Gastrocnemius medialis (tissue), 4 donors: Measurements from ENCODE around the gene AGAP5. TPM values are rescaled to one million over a fixed set of nuclear protein-coding genes. Genes with fewer than 3 reads are reported as not detected.

Experiments used
- ATAC-seq, 2 donors: fragments of 150-250 bp; one replicate each; pipeline ENCODE4 v1.9.1; 2016
- DNase-seq, 2 donors: peaks; one replicate each; pipeline ENCODE4 v3.0.0-alpha.2; 2019
- H3K27ac ChIP-seq, 4 donors: fragments of 200-600 bp; sonication (generic); 1 replicate in 1 of 4; 2 replicates in 3 of 4; pipeline ENCODE4 v1.5.1; 2016 to 2018; ENCODE audit warnings: mild to moderate bottlenecking in 2 of 4, moderate library complexity in 1 of 4
- H3K27me3 ChIP-seq, 3 donors: fragments of 200-600 bp; sonication (generic) in 2 of 3; 1 replicate in 1 of 3; 2 replicates in 2 of 3; pipeline versions ENCODE4 v1.5.1 to v1.6.0; 2016 to 2019; ENCODE audit warnings: mild to moderate bottlenecking in 1 of 3, moderate library complexity in 1 of 3
- H3K36me3 ChIP-seq, 2 donors: fragments of 200-600 bp; sonication (generic) in 1 of 2; one replicate each; pipeline ENCODE4 v1.5.1; 2017 to 2018
- H3K4me1 ChIP-seq, 2 donors: fragments of 200-600 bp; sonication (generic) in 1 of 2; one replicate each; pipeline ENCODE4 v1.5.1; 2016 to 2017; ENCODE audit warnings: mild to moderate bottlenecking in 2 of 2
- H3K4me3 ChIP-seq, 4 donors: fragments of 200-600 bp; sonication (generic) in 3 of 4; 1 replicate in 1 of 4; 2 replicates in 3 of 4; pipeline ENCODE4 v1.5.1; 2016 to 2019; ENCODE audit warnings: mild to moderate bottlenecking in 2 of 4
- H3K9me3 ChIP-seq, 3 donors: fragments of 200-600 bp; sonication (generic) in 2 of 3; 1 replicate in 1 of 3; 2 replicates in 2 of 3; pipeline ENCODE4 v1.5.1; 2016 to 2019
- POLR2A ChIP-seq, 2 donors: fragments of 450-650 bp; IDR thresholded peaks; one replicate each; pipeline ENCODE4 v1.6.1; 2017; ENCODE audit warnings: antibody characterized with exemption in 2 of 2, mild to moderate bottlenecking in 2 of 2, moderate library complexity in 2 of 2
- in situ Hi-C, 4 donors: fragments of 200-750 bp; cut with MboI; loops; one replicate each; pipeline versions ENCODE4 v1.15.0 to v1.8.0; 2017; ENCODE audit warnings: low sequenced_read_pairs in 4 of 4
- intact Hi-C: fragments of 100-400 bp; cut with DNase I; formaldehyde crosslinking; loops from one replicate; pipeline ENCODE4 v1.15.1; 2023; ENCODE audit warnings: low total_unique reads
- total RNA-seq, 4 donors: library from RNA; depleted of rRNA; stranded (reverse); fragments of >200 nt; gene quantifications; one replicate each; pipeline versions ENCODE4 v1.1.0 to v1.2.3, GENCODE V29; 2016
- TF ChIP-seq, protein P1 (sequence below), 5 experiments: fragments of 450-650 bp in 3 of 5; fragments of 200-600 bp in 2 of 5; sonication (generic) in 2 of 5; IDR thresholded peaks in 4 of 5; conservative IDR thresholded peaks in 1 of 5; 1 replicate in 4 of 5; 2 replicates in 1 of 5; pipeline ENCODE4 v1.5.1; 2016 to 2019; ENCODE audit warnings: antibody characterized with exemption in 5 of 5, mild to moderate bottlenecking in 3 of 5, moderate library complexity in 3 of 5

AGAP5 gene
- total RNA-seq, 4 donors from 2014 or later: 1.6 to 4.1 (median 3.1) TPM

DNA sequence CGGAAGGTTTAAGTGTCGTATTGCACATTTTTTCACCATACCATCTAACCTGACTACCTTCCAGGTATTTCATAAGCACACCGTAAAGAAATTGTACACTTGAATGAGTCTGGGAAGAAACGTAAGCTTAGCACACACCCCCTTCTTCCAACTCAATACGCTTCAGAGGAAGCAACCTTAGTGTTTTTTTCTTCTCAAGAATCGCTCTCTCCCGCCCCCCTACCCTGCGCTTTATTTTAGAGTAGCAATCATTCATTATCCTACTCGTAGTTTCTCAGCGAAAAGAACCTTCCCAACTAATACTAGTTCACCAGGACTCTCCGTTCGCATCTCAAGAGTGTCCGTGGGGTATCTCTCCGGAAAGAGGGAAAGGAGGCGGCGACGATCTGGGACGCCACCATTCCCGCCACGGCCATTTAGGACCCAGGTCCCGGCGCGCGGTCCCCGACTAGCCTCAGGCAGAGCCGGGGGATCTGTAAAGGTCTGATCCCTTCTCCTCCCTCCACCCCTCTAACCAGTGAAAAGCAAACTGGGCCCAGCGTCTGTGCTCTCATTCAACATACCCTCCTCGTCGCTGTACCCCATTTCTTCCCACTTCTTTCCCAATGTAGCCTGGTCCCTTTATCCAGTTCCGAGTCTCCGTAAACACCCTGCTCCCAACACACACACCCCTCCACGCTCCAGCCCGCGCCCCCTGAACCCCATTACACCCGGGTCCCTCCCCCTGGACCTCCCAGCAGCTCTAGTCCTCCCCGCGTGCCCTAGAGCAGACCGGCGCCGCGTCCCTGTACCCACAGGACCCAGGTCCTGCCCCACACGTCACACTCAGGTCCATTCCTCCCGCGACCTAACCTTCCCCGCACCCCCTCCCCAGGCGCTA, 72.7 kb downstream of the AGAP5 start:
- Histone ChIP-seq H3K36me3 (no peaks in the 10 kb centered on the region), H3K4me1 (peaks cover 14 to 17% of the 10 kb centered on the region in 2 donors), H3K9me3 (no peaks in the 10 kb centered on the region), H3K4me3 (peak overlapping the region; percentile 61 to 98 (median 90)), H3K27ac (peak overlapping the region; percentile 79 to 96 (median 83)), H3K27me3 (no peaks in the 10 kb centered on the region)
- TF ChIP-seq, protein P1, sequence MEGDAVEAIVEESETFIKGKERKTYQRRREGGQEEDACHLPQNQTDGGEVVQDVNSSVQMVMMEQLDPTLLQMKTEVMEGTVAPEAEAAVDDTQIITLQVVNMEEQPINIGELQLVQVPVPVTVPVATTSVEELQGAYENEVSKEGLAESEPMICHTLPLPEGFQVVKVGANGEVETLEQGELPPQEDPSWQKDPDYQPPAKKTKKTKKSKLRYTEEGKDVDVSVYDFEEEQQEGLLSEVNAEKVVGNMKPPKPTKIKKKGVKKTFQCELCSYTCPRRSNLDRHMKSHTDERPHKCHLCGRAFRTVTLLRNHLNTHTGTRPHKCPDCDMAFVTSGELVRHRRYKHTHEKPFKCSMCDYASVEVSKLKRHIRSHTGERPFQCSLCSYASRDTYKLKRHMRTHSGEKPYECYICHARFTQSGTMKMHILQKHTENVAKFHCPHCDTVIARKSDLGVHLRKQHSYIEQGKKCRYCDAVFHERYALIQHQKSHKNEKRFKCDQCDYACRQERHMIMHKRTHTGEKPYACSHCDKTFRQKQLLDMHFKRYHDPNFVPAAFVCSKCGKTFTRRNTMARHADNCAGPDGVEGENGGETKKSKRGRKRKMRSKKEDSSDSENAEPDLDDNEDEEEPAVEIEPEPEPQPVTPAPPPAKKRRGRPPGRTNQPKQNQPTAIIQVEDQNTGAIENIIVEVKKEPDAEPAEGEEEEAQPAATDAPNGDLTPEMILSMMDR (IDR thresholded peaks at IDR 0.05 in 4 of 5, conservative IDR thresholded peaks at IDR 0.05 in 1 of 5): no peak
- no peak for TF ChIP-seq POLR2A (IDR thresholded peaks at IDR 0.05)
- ATAC-seq (peak; percentile 47 to 51), DNase-seq (no peak)
- intact Hi-C loops: loop anchor here (2.0 kb wide), 1 partner anchor 38 kb away; no protein-coding TSS in a partner anchor
- in situ Hi-C loops: loop anchor here in 1 of 4 donors (25.0 kb wide), 1 partner anchor 363 kb away; the partner anchor contains the start of gene MRPS16

Other genes with a start within 250 kb of the AGAP5 start
- 10 to 100 TPM; 60.1 to 91.6 (median 68.7) TPM for gene PPP3CB, start 202.1 kb downstream of the AGAP5 start, total RNA-seq
- 100 to 1,000 TPM in 3 of 4 donors, 10 to 100 TPM in 1; 89.8 to 276 (median 154) TPM for gene USP54, start 106.8 kb downstream of the AGAP5 start, total RNA-seq
- gene MYOZ1, start 56.6 kb downstream of the AGAP5 start, total RNA-seq: 1,000 to 10,000 TPM in 2 of 4 donors, 100 to 1,000 TPM in 2; 560 to 1,364 (median 992) TPM
- gene SYNPO2L, start 42.1 kb downstream of the AGAP5 start, total RNA-seq: 100 to 1,000 TPM in 1 of 4 donors, 10 to 100 TPM in 3; 26.8 to 117 (median 46.8) TPM
- 10 to 100 TPM; 43.6 to 90.5 (median 69.6) TPM for gene SEC24C, start 46.3 kb upstream of the AGAP5 start, total RNA-seq
- gene CHCHD1, start 83.9 kb upstream of the AGAP5 start, total RNA-seq: 10 to 100 TPM; 25.3 to 41.8 (median 32.7) TPM
- gene ZSWIM8, start 87.5 kb upstream of the AGAP5 start, total RNA-seq: 10 to 100 TPM; 52.6 to 81.4 (median 78.9) TPM
- gene NDST2, start 113.5 kb upstream of the AGAP5 start, total RNA-seq: 10 to 100 TPM in 1 of 4 donors, 1 to 10 TPM in 3; 7.8 to 21.7 (median 9.2) TPM
- gene CAMK2G, start 176.4 kb upstream of the AGAP5 start, total RNA-seq: 10 to 100 TPM; 48.6 to 67.5 (median 51.7) TPM
- 1 to 10 TPM in 3 of 4 donors, under 1 TPM in 1; 0.83 to 5.0 (median 2.3) TPM for gene PLAU, start 213.0 kb upstream of the AGAP5 start, total RNA-seq